ENCODE results near the gene ZBTB8A.
"Not testable (repeated sequence)": the region's sequence is repeated elsewhere in the genome, so short reads cannot be mapped to it uniquely, and the experiment has no call there.

The ZBTB8A gene

GRCh38 chr1:32516402-32516801, 22.8 kb upstream of the ZBTB8A start:
- H3K4me3 ChIP-seq, result no peak overlapping the region
- TF ChIP-seq, protein P1, sequence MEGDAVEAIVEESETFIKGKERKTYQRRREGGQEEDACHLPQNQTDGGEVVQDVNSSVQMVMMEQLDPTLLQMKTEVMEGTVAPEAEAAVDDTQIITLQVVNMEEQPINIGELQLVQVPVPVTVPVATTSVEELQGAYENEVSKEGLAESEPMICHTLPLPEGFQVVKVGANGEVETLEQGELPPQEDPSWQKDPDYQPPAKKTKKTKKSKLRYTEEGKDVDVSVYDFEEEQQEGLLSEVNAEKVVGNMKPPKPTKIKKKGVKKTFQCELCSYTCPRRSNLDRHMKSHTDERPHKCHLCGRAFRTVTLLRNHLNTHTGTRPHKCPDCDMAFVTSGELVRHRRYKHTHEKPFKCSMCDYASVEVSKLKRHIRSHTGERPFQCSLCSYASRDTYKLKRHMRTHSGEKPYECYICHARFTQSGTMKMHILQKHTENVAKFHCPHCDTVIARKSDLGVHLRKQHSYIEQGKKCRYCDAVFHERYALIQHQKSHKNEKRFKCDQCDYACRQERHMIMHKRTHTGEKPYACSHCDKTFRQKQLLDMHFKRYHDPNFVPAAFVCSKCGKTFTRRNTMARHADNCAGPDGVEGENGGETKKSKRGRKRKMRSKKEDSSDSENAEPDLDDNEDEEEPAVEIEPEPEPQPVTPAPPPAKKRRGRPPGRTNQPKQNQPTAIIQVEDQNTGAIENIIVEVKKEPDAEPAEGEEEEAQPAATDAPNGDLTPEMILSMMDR (IDR thresholded peaks at IDR 0.05), result no peak
- H3K27ac ChIP-seq, result no peak overlapping the region
- DNase-seq (ENCODE audit: low spot score), result no peak

- H3K27ac ChIP-seq, result no peak overlapping the region
- no peak overlapping the region for H3K4me3 ChIP-seq
- TF ChIP-seq, protein P1 (IDR thresholded peaks at IDR 0.05), result no peak
- DNase-seq (ENCODE audit: low spot score), result no peak
Measured at GRCh38 chr1:32518976-32519375, 20.3 kb upstream of the ZBTB8A start.

- no peak overlapping the region for H3K4me3 ChIP-seq
- no peak for DNase-seq (ENCODE audit: low spot score)
- no peak overlapping the region for H3K27ac ChIP-seq
- TF ChIP-seq, protein P1 (IDR thresholded peaks at IDR 0.05), result no peak
Measured at GRCh38 chr1:32521165-32521564, 18.1 kb upstream of the ZBTB8A start.

- TF ChIP-seq, protein P1 (IDR thresholded peaks at IDR 0.05), result no peak
- H3K27ac ChIP-seq, result no peak overlapping the region
- DNase-seq (ENCODE audit: low spot score), result no peak
- no peak overlapping the region for H3K4me3 ChIP-seq
Measured at GRCh38 chr1:32525053-32525452, 14.2 kb upstream of the ZBTB8A start.

DNA sequence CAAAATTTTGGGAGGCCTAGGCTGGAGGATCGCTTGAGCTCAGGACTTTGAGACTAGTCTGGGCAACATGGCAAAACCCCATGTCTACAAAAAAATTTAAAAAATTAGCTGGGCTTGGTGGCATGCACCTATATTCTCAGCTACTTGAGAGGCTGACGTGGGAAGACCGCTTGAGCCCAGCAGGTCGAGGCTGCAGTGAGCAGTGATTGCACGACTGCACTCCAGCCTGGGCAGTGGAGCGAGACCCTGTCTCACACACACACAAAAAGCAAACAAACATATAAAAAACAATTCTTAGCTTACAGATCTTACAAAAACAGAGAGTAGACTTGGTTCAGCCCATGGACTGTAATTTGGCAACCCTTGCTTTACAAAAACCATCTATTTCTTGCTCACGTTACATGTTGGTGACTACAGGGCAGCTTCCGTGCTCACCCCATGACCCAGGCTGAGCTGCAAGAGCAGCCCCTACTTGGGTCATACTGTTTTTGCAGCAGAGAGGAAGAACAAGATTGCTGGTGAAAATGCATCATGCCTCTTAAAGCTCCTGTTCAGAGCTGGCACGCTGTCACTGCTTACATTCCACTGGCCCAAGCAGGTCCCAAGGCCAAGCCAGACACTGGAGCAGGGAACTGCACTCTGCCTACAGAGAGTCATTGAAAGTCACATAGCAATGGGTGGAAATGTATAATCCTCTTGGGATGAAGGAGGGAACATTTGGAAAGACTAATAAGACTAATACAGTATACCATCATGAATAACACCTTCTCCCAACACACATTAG, 13.4 kb upstream of the ZBTB8A start:
- TF ChIP-seq, protein P1 (IDR thresholded peaks at IDR 0.05), result no peak
- DNase-seq (ENCODE audit: low spot score), result no peak
- H3K4me3 ChIP-seq, result no peak overlapping the region
- no peak overlapping the region for H3K27ac ChIP-seq

GRCh38 chr1:32528550-32528949, 10.7 kb upstream of the ZBTB8A start:
- not testable (repeated sequence) for DNase-seq (ENCODE audit: low spot score); H3K4me3 ChIP-seq; H3K27ac ChIP-seq

DNA sequence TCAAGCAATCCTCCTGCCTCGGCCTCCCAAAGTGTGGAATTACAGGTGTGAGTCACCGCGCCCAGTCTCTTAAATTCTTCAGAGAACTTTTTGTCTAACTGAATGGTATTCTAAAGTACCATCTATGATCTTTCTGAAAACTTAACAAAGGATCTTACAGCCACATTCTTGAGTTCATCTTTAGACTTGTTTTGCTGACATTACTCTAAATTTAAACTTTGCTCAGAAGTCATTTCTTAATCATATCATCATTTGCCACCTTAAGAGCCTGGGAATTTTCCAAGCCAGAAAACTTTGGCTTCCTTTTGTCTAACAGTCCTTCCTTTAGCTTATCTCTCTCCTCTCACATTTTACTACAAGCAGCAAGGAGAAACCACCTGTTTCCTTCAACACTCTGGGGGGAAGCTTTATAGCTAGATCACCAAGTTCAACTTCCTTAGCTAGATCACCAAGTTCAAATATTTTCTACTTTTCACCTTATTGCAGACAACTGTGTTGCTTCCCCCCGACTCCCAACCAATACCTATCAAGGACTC, 5.4 kb upstream of the ZBTB8A start:
- Histone ChIP-seq H3K27ac (no peak overlapping the region), H3K4me3 (no peak overlapping the region)
- TF ChIP-seq, protein P1 (IDR thresholded peaks at IDR 0.05), result no peak
- DNase-seq (ENCODE audit: low spot score), result no peak

Measured in coronary artery (tissue), 2 donors.